ENCODE data around the gene PRM2.

The PRM2 gene, protein sequence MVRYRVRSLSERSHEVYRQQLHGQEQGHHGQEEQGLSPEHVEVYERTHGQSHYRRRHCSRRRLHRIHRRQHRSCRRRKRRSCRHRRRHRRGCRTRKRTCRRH

DNA sequence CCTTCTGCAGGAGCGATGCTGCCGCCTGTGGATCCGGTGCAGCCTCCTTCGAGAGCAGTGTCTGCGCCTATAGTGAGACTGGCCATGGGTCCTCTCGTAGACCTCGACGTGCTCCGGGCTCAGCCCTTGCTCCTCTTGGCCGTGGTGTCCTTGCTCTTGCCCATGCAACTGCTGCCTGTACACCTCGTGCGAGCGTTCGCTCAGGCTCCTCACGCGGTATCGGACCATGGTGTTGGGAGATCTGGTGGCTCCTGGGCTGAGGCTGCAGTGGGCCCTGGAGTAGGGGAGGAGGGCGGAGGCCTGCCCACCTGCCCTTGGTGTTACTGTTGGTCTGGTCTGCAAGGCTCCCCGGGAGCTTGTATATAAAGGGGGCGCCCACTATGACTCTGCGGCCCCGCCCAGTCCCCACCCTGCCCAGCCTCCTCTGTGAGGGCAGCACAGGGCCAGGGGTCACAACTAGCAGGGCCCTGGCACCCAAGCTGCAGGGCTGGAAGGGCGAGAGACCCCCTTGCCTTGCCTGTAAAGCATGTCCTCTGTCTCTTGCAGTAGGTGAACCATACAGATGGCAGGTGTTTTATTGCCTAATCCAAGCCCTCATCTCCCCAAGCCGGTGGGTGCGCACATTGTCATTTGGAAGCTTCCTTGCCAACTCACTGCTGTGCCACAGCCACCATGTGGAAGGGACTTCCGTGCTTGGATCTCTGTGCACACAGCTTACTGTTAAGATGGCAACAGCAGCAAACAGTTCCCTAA is at the start of gene PRM2:
Gene PRM2 (minus strand): TSS at position 338 of the 753 bp plus-strand sequence. CDS start 110 bp downstream, at position 228.
- DNase-seq (ENCODE audit: low read depth in 2 of 2): no peak

DNA sequence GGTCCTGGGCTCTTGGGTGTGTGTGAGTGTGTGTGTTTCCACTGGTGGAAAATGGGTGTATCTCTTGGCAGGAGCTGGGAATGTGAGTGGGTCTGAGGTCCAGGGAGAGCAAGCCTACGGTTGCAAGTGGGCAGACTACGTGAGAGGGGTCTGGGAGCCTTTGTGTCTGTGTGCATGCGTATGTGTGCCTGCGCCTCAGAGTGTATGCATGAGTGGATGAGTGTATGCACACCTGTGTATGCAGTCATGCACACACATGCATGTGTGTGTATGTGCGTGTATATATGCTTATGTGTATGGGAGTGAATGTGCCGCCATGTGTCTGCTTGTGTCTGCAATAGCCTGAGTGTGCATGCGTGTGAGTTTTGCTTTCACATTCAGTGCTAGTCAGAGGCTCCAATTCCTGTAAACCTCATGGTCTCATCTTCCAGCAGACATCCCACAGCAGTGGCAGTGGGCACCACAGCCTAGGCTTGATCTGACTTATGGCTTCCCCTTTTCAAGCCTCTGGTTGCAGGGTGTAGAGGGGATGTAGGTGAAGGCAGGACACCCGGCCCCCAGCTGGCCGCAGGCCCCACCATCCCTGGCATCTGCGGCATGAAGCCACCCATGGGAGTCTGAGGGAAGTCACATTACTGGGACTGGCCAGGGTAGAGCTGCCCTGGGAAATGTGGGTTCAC is 49.3 kb upstream of the PRM2 start:
- no peak for DNase-seq (ENCODE audit: low read depth in 2 of 2)

DNA sequence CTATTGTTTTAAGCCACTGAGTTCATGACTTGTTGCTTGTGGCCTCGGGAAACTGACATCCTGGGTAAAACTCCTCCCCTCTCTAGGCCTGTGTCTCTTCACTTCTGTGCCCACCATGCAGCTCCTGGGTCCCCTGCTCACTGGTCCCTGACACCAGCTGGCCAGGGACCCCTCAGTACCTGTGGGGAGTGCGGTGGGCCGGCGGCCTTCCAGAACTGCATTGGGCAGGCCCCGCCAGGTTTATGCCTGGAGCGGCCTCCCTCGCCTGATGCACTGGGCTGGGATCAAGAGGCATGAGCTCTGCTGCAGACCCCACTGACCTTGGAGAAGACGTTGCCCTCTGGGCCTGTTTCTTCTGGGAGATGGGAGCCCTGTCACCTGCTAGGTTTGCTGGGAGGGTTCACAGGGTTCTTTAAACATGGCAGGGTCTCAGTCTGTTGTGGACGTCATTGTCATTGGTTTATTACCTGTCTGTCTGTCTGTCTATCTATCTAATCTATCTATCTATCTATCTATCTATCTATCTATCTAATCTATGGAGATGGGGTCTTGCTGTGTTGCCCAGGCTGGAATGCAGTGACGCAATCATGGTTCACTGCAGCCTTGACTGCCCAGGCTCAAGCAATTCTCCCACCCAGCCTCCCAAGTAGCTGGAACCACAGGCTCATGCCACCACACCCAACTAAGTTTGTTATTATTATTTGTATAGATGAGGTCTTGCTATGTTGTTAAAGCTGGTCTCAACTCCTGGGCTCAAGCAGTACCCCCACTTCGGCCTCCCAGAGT is 47.5 kb upstream of the PRM2 start:
- no peak for DNase-seq (ENCODE audit: low read depth in 2 of 2)

DNA sequence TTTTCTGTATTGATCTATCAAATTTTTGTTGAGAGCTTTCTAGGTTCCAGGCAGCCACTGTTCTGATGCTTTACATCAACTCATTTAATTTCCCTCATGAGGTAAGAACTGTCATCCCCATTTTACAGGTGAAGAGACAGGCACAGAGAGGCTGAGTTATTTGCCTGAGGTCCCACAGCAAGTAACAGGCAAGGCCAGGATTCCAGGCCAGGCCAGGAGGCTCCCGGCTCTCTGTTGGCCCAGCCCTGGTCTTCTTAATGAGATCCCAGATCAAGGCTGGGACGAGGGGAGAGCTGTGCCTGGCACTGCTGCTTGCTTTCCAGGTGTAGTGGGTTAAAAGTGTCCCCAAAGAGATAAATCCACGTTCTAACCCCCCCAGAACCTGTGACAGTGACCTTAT is 46.5 kb upstream of the PRM2 start:
- DNase-seq (ENCODE audit: low read depth in 2 of 2): no peak

DNA sequence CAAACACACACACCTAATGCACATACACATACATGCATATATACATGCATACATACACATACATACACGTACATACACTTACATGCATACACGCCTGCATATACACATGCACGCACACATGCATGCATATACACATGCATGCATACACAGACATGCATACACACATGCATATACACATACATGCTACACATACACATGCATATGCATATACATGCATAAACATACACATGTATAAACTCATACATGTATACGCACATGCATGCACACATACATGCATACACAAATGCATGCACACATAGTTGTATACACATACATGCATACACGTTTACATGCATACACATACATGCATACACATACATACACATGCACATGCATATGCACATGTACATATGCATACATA is 45.4 kb upstream of the PRM2 start:
- no peak for DNase-seq (ENCODE audit: low read depth in 2 of 2)

DNA sequence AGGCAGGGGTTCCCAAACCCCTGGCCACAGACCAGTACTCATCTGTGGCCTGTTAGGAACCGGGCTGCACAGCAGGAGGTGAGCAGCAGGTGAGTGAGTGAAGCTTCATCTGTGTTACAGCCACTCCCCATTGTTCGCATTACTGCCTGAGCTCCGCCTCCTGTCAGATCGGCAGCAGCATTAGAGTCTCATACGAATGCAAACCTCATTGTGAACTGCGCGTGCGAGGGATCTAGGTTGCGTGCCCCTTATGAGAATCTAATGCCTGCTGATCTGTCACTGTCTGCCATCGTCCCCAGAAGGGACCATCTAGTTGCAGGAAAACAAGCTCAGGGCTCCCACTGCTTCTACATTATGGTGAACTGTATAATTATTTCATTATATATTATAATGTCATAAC is 43.9 kb upstream of the PRM2 start:
- DNase-seq (ENCODE audit: low read depth in 2 of 2): no peak

DNA sequence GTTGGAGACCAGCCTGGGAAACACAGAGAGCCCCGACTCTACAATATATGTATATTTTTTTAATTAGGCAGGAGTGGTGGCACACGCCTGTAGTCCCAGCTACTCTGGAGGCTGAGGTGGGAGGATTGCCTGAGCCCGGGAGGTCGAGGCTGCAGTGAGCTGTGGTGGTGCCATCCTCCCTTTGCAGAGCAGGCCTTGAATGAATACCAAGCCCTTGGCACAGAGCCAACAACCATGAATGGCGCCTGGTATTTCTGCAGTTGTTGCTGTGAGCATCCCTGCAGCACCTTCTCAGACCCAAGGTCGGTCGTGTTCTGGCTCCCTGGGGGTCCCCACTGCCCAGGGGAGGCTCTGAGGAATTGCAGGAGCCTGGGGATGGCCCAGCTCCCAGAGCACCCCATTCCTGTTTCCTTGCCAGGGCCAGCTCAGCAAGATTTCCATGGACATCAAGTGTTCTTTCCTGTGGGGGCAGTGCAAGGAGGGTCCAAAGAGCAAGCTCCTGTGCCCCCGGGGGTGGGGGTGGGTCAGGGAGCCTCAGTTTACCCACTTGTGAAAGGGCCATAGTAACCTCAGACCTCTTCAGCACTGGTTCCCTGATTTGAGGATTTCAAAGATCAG is 43.4 kb upstream of the PRM2 start:
- no peak for DNase-seq (ENCODE audit: low read depth in 2 of 2)

DNA sequence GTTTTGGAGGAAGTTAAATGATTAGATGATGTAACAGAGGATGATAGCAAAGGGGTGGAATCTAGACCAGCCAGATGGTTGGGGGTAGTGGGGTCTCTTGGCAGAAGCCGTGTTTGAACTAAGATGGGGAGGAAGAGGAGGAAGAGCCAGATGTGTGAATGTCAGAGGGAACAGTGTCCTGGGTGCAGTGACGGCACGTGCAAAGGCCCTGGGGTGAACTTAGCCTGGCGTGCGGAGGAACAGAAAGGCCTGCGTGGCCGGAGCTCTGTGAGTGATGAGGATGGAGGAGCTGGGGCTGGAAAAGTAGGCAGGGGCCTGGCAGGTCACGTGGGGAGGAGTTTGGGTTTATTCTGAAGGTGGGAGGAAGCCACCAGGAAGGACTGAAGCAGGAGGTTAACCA is 42.5 kb upstream of the PRM2 start:
- no peak for DNase-seq (ENCODE audit: low read depth in 2 of 2)

DNA sequence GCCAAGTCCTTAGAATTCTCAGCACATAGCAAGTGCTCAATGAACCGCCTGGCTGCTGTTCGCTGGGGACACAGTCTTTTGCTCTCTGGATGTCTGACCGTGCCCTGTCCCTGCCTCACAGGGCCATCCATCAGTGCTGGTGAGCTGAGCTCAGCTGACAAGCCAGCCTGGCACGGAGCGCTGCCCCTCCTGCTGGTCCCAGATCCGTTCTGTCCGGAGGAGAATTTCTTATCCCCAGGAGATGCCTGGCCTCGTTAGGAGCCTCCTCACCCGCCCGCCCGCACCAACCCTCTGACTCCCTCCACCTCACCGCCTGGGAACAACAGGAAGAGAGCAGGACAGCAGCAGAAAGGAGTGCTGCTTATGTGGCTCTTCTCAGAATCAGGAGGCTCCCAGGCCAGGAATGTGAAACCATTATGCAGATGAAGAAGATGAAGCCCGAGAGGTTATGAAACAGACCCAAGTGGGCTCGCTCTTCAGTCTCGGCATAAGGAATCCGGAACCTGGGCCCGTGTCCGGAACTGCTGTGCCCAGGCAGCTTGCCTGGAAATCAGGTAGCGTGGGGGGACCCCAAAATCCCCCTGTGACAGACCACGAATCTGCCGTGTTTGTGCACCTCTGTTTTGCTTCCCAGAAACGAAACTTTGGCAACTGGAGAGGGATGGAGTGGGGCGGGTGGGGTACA is 40.2 kb upstream of the PRM2 start:
- no peak for DNase-seq (ENCODE audit: low read depth in 2 of 2)

DNA sequence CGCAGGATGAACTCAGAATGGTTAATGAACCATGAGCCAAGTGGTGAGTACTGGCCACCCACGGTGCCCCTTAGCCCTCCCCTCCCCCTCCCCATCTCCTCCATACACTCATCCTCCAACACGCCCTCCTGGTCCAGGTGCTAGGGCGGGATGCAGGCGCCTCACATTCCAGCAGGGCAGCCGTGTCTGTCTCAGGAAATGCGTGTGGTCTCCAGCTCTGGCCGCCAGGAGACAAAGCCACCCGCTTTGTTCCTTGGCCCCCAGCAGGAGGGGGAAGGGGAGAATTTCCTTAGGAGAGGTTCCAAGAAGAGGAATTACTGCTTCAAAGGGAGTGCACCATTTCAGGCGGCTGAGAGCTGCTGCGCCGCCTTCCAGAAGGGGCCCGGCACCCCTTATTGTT is 39.2 kb upstream of the PRM2 start:
- DNase-seq (ENCODE audit: low read depth in 2 of 2): no peak

DNA sequence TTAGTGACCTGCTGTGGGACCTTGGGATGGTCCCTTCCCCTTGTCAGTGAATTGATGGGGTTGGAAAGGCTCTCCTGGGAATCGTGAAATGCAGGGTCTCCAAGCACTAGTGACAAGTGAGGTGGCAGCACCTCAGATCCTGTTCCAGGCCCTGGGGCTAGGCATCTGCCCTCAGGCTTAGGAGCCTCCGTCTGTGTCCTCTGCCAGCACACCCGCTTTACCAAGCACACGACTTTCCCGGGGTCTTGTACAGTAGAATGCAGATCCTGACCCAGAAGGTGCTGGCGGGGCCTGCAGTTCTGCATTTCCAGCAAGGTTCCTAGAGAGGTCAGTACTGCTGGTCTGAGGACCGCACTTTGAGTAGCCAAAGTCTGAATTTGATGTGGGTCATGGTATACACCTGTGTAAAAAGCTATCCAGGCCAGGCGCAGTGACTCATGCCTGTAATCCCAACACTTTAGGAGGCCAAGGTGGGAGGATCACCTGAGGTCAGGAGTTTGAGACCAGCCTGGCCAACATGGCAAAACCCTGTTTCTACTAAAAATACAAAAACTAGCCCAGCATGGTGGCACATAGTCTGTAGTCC is 38.1 kb upstream of the PRM2 start:
- no peak for DNase-seq (ENCODE audit: low read depth in 2 of 2)

DNA sequence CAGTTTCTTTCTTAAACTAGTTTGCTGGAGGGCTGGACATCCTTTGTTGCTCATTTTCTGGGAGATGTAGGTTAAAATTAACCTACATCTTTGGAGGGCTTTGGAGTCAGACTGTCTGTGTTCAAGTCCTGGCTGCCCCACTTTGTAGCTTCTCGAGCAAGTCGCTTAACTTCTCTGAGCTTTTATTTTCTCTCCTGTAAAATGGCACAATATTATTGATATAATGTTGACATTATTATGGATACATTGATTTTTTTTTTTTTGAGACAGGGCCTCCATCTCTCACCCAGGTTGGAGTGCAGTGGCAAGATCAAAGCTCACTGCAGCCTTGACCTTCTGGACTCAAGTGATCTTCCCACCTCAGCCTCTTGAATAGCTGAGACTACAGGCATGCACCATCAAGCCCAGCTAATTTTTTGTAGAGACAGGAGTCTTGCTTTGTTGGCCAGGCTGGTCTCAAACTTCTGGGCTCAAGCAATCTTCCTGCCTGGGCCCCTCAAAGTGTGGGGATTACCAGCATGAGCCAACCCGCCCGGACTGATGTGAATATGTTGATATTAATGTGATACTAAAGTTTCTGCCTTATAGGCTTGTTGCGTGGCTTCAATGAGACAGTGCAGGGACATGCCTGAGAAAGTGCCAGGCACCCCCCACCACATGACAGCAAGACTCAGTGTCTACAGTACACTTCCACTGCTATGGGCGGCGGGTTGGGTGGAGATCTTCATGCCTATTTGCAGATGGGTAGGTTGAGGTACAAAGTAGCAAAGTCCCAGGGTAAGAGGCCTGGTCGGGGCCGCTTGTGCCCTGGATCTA is 37.4 kb upstream of the PRM2 start:
- DNase-seq (ENCODE audit: low read depth in 2 of 2): no peak

DNA sequence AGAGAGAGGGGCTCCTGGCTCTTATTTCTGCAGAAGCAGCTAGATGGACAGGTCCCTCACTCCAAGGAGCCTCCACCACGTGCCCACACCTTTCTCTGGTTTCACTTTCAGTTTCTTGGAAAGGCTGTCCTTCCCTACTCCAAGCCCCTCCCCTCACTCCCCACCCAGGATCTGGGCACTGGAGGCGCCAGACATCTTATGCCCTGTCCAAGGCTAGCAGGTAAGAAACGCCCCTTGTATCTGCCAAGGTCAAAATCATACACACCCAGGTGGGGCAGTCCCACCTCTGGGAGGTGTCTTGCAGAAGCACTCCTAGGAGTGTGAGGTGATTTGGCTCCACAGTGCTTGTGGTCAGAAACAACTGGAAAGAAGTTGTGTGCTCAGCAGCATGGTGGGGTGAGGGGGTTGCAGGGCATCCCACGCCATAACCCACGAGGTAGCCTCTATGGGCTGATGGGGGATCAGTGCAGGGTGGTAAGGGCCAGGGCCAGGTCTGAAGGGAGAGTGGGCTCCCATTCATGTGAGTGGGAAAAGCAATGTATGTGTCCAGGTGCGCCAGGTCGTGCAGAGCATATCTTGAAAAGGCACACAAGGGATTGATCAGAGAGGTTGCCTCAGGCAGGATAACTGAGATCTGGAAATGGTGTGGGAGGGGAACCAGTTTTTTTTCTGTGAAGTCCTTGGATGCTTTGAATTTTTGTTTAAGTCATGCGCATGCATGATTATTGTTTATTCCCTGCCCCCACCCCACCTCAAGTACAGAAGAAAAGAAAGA is 36.6 kb upstream of the PRM2 start:
- DNase-seq (ENCODE audit: low read depth in 2 of 2): peak in 1 of 2 donors; percentile 17

DNA sequence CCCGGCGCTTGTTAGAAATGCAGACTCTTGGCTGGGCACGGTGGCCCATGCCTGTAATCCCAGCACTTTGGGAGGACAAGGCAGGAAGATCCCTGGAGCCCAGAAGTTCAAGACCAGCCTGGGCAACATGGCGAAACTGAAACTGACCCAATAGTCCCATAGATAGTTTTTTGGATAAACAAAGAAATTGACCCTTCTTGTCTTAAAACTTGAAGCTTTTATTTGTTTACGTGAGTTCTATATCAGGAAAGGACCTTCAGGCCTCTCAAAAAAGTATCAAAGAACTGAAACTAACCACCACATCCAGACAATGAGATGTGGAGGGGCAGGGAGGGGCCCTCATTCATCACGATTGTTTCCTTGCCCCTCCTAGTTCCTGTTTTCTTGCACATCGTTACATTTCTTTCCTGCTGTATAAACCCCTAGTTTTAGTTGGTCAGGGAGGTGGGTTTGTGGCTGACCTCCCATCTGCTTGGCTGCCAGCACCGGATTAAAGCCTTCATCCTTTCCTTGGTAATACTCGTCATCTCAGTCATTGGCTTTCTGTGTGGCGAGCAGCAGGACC is 34.8 kb upstream of the PRM2 start:
- DNase-seq (ENCODE audit: low read depth in 2 of 2): no peak

DNA sequence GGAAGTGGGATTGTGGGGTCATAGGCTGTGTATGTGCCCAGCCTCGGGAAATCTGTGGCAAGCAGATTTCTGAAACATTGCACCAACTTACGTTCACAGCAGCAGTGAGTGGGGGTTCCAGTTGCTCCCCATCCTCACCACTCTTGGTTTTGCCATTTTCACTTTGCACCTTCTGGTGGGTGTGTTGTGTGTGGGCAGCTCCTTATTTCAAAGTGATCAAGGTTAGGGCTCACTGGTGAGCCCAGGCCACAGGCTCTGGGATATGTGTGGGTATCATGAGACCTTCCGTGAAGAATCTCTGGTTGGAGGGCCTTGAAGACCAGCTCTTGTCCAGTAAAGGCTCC is 34.3 kb upstream of the PRM2 start:
- DNase-seq (ENCODE audit: low read depth in 2 of 2): no peak

DNA sequence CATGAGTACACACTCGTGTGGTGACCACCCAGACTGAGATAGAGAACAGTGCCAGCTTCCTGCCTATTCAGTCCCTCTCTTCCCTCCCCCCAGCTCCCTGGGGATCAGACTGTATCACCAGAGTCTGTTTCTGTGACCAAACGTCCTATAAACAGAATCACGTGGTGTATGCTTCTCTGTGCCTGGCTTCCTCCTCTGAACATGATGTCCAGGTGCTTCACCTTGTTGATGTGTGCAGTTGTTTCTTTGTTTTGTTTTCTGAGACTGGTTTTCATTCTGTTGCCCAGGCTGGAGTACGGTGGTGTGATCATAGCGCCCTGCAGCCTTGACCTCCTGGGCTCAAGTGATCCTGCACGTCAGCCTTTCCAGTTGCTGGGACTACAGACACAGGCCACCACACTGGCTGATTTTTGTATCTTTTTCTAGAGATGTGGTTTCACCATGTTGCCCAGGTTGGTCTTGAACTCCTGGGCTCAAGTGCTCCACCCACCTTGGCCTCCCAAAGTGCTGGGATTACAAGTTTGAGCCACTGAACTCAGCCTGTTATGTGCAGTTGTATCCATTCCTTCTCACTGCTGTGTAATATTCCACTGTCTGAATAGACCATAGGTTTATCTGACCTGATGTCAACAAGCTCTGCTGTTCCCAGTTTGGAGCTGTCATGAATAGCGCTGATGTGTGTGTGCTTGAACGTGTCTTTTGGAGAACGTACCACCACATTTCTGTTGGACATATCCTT is 33.8 kb upstream of the PRM2 start:
- no peak for DNase-seq (ENCODE audit: low read depth in 2 of 2)

DNA sequence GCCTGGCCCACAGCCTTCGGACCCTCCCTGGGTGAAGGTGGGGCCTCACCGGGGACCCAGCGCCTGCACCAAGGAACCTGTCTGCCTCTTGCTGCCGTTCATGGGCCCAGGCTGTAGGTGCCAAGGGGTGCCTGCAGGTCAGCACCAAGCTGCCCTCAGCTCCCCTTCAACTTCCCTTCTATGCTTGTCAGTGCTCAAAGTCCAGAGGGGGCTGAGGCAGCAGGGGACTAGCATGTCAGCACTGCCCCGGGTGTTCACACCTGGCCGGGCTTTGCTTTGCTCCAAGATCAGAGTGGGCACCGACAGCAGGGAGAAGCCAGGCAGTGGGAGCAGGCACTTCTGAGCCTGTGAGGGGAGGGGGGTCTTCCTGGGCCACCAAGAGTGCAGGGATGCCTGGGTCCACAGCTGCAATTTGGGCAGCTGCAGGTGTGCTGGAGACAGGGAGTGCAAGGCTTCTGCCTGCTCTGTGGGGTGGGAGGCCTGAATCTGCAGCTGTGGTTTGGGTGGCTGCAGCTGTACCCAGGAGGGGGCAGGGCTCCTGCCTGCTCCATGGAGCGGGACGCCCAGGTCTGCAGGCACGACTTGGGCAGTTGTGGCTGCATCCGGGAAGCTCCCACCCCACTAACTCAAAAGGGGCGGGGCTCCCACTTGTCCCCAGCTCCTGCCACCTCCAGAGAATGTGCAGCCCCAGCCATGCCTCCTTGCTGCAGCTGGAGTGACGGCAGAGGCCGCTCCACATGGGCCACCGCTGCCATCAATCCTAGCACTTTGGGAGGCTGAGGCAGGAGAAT is 32.4 kb upstream of the PRM2 start:
- no peak for DNase-seq (ENCODE audit: low read depth in 2 of 2)
